ENCODE measurements around the gene CYCS.
A peak's percentile ranks its signal among the peaks of the same experiment; 100 is the strongest.

The CYCS gene

GRCh38 chr7:25077096-25077495, 48.0 kb downstream of the CYCS start:
- DNase-seq (ENCODE audit: low read depth) = no peak
- H3K4me3 ChIP-seq (ENCODE audit: control insufficient read depth, low read depth, low read length) = no peak overlapping the region
- no peak for TF ChIP-seq CTCF (conservative IDR thresholded peaks at IDR 0.05; ENCODE audit: control insufficient read depth, insufficient read depth, low read depth, low read length)

GRCh38 chr7:25075459-25075858, 49.6 kb downstream of the CYCS start:
- no peak for TF ChIP-seq CTCF (conservative IDR thresholded peaks at IDR 0.05; ENCODE audit: control insufficient read depth, insufficient read depth, low read depth, low read length)
- no peak overlapping the region for H3K4me3 ChIP-seq (ENCODE audit: control insufficient read depth, low read depth, low read length)
- peak; percentile 46 for DNase-seq (ENCODE audit: low read depth)

GRCh38 chr7:25073451-25073850, 51.6 kb downstream of the CYCS start:
- no peak overlapping the region for H3K4me3 ChIP-seq (ENCODE audit: control insufficient read depth, low read depth, low read length)
- peak; percentile 77 for DNase-seq (ENCODE audit: low read depth)
- no peak for TF ChIP-seq CTCF (conservative IDR thresholded peaks at IDR 0.05; ENCODE audit: control insufficient read depth, insufficient read depth, low read depth, low read length)
